ENCODE measurements around the gene UEVLD.
A peak's percentile ranks its signal among the peaks of the same experiment; 100 is the strongest.

Gene UEVLD

DNA sequence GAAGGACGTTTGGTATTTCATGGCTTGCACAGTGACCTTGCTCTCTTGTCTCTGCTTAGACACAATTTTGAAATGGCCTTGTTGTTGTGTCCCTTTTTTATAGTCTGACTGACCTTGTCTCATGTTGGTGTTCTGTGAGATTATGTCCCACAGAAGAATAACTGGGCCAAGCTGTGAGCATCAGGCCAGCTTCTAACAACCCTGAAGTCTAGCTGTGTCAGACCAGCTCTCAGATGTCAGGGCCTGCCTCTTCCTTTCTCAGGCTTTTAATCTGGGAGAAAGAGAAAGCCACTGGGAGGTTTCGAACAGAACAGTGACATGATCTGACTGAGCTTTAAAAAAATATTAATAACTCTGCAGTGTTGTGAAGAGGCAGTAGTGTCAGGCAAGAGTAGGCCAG, 2.0 kb upstream of the UEVLD start:
- no peak overlapping the region for H3K4me3 ChIP-seq (ENCODE audit: control insufficient read depth in 1 of 7, extremely low read depth in 1 of 7, insufficient read depth in 4 of 7, low read depth in 2 of 7, low read length in 6 of 7)
- WGBS (ENCODE audit: insufficient coverage): no CpG with 5 or more reads among the region's 2 CpGs

GRCh38 chr11:18581825-18582224, 6.7 kb downstream of the UEVLD start:
- Histone ChIP-seq H3K4me1 (ENCODE audit: control extremely low read depth in 1 of 4, control insufficient read depth in 4 of 4, insufficient read depth in 4 of 4, low read length in 3 of 4) (peaks cover 0 to 4% (median 0%) of the 10 kb centered on the region in 4 experiments), H3K27ac (ENCODE audit: insufficient read depth in 1 of 2, low read depth in 1 of 2, low read length in 2 of 2, poor library complexity in 1 of 2, severe bottlenecking in 2 of 2) (no peak overlapping the region), H3K4me3 (ENCODE audit: control insufficient read depth in 1 of 7, extremely low read depth in 1 of 7, insufficient read depth in 4 of 7, low read depth in 2 of 7, low read length in 6 of 7) (no peak overlapping the region), H3K9me3 (ENCODE audit: control extremely low read depth in 1 of 5, control insufficient read depth in 4 of 5, insufficient read depth in 2 of 5, low read depth in 1 of 5, low read length in 4 of 5) (no peaks in the 10 kb centered on the region), H3K27me3 (replicated peaks in 2 of 5; ENCODE audit: control insufficient read depth in 4 of 5, insufficient read depth in 5 of 5, low read length in 4 of 5) (no peaks in the 10 kb centered on the region), H3K36me3 (ENCODE audit: control insufficient read depth in 4 of 4, insufficient read depth in 4 of 4, low read length in 3 of 4) (peaks cover 0 to 4% (median 0%) of the 10 kb centered on the region in 4 experiments)
- ChIA-PET CTCF (interaction anchor here (1.5 kb wide), 1 partner anchor 21 kb away, joined by 3 read pairs; no protein-coding TSS in a partner anchor), POLR2A (interaction anchor here (0.9 kb wide), 1 partner anchor 20 kb away, joined by 3 read pairs; no protein-coding TSS in a partner anchor)
- no CpG with 5 or more reads among the region's 1 CpG for WGBS (ENCODE audit: insufficient coverage)
- DNase-seq: no peak

More for the DNA sequence above, 2.0 kb upstream of the UEVLD start:
- Histone ChIP-seq H3K27me3 (replicated peaks in 2 of 5; ENCODE audit: control insufficient read depth in 4 of 5, insufficient read depth in 5 of 5, low read length in 4 of 5) (peaks cover 0 to 2% (median 0%) of the 10 kb centered on the region in 5 experiments), H3K27ac (ENCODE audit: insufficient read depth in 1 of 2, low read depth in 1 of 2, low read length in 2 of 2, poor library complexity in 1 of 2, severe bottlenecking in 2 of 2) (no peak overlapping the region), H3K9me3 (ENCODE audit: control extremely low read depth in 1 of 5, control insufficient read depth in 4 of 5, insufficient read depth in 2 of 5, low read depth in 1 of 5, low read length in 4 of 5) (no peaks in the 10 kb centered on the region), H3K36me3 (ENCODE audit: control insufficient read depth in 4 of 4, insufficient read depth in 4 of 4, low read length in 3 of 4) (no peaks in the 10 kb centered on the region), H3K4me1 (ENCODE audit: control extremely low read depth in 1 of 4, control insufficient read depth in 4 of 4, insufficient read depth in 4 of 4, low read length in 3 of 4) (peaks cover 4 to 17% (median 14%) of the 10 kb centered on the region in 4 experiments)
- POLR2A ChIA-PET: interaction anchor here (0.9 kb wide), 2 partner anchors 43 to 64 kb away, joined by 3 read pairs; partner anchors contain the start of genes SPTY2D1 and TSG101
- no peak for DNase-seq
- CTCF ChIA-PET: interaction anchor here (1.8 kb wide), 1 partner anchor 26 kb away, joined by 4 read pairs; no protein-coding TSS in a partner anchor

- Histone ChIP-seq H3K27me3 (replicated peaks in 2 of 5; ENCODE audit: control insufficient read depth in 4 of 5, insufficient read depth in 5 of 5, low read length in 4 of 5) (no peaks in the 10 kb centered on the region), H3K9me3 (ENCODE audit: control extremely low read depth in 1 of 5, control insufficient read depth in 4 of 5, insufficient read depth in 2 of 5, low read depth in 1 of 5, low read length in 4 of 5) (no peaks in the 10 kb centered on the region), H3K4me1 (ENCODE audit: control extremely low read depth in 1 of 4, control insufficient read depth in 4 of 4, insufficient read depth in 4 of 4, low read length in 3 of 4) (peaks cover 0 to 4% (median 0%) of the 10 kb centered on the region in 4 experiments), H3K27ac (ENCODE audit: insufficient read depth in 1 of 2, low read depth in 1 of 2, low read length in 2 of 2, poor library complexity in 1 of 2, severe bottlenecking in 2 of 2) (no peak overlapping the region), H3K4me3 (ENCODE audit: control insufficient read depth in 1 of 7, extremely low read depth in 1 of 7, insufficient read depth in 4 of 7, low read depth in 2 of 7, low read length in 6 of 7) (no peak overlapping the region), H3K36me3 (ENCODE audit: control insufficient read depth in 4 of 4, insufficient read depth in 4 of 4, low read length in 3 of 4) (peaks cover 0 to 4% (median 0%) of the 10 kb centered on the region in 4 experiments)
- POLR2A ChIA-PET: no interaction called here
- CTCF ChIA-PET: interaction anchor here (1.3 to 1.6 kb wide), 2 partner anchors 39 to 40 kb away, joined by 3 to 4 read pairs; no protein-coding TSS in a partner anchor
- whole genome bisulfite sequencing (ENCODE audit: insufficient coverage): no CpG with 5 or more reads among the region's 2 CpGs
- DNase-seq: no peak
Observed at GRCh38 chr11:18580113-18580766, 8.3 kb downstream of the UEVLD start.

DNA sequence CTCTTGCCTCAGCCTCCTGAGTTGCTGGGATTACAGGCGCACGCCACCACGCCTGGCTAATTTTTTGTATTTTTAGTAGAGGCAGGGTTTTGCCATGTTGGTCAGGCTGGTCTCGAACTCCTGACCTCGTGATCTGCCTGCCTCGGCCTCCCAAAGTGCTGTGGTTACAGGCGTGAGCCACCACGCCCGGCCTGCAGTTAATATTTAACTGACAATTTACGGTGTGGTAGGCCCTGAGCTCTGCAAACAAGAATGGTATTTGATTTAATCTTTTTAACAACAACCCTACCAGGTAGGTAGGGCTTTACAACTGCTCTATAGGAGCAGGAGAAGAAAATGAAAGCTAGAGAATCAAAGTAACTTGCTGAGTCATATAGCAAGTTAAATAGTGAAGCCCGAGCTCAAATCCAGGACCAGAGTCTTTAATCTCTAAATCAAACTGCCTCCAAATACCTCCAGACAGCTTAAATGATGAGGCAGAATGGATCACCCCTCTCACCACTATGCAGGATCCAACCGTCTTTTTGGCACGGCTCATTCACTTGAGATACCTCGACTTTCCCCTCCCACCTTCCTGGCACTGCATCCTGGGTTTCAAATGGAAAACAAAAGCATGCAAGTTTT, 9.4 kb downstream of the UEVLD start:
- peaks cover 0 to 4% (median 0%) of the 10 kb centered on the region in 4 experiments for H3K4me1 ChIP-seq (ENCODE audit: control extremely low read depth in 1 of 4, control insufficient read depth in 4 of 4, insufficient read depth in 4 of 4, low read length in 3 of 4)
- ChIA-PET POLR2A (no interaction called here), CTCF (interaction anchor here (0.9 to 2.1 kb wide), 6 partner anchors 11 to 137 kb away, joined by 3 to 8 read pairs (median 3); no protein-coding TSS in a partner anchor)
- no peaks in the 10 kb centered on the region for H3K27me3 ChIP-seq (replicated peaks in 2 of 5; ENCODE audit: control insufficient read depth in 4 of 5, insufficient read depth in 5 of 5, low read length in 4 of 5)
- H3K9me3 ChIP-seq (ENCODE audit: control extremely low read depth in 1 of 5, control insufficient read depth in 4 of 5, insufficient read depth in 2 of 5, low read depth in 1 of 5, low read length in 4 of 5): no peaks in the 10 kb centered on the region
- WGBS (ENCODE audit: insufficient coverage): 100% methylated on average over 6 of the region's 14 CpGs
- peaks cover 0 to 4% (median 0%) of the 10 kb centered on the region in 4 experiments for H3K36me3 ChIP-seq (ENCODE audit: control insufficient read depth in 4 of 4, insufficient read depth in 4 of 4, low read length in 3 of 4)
- H3K27ac ChIP-seq (ENCODE audit: insufficient read depth in 1 of 2, low read depth in 1 of 2, low read length in 2 of 2, poor library complexity in 1 of 2, severe bottlenecking in 2 of 2): no peak overlapping the region
- peak overlapping the region in 2 of 7 experiments; percentile 22 to 50 for H3K4me3 ChIP-seq (ENCODE audit: control insufficient read depth in 1 of 7, extremely low read depth in 1 of 7, insufficient read depth in 4 of 7, low read depth in 2 of 7, low read length in 6 of 7)
- DNase-seq: peak in 2 of 3 donors; percentile 41 to 56

- Histone ChIP-seq H3K4me1 (ENCODE audit: control extremely low read depth in 1 of 4, control insufficient read depth in 4 of 4, insufficient read depth in 4 of 4, low read length in 3 of 4) (peaks cover 0 to 4% (median 0%) of the 10 kb centered on the region in 4 experiments), H3K27ac (ENCODE audit: insufficient read depth in 1 of 2, low read depth in 1 of 2, low read length in 2 of 2, poor library complexity in 1 of 2, severe bottlenecking in 2 of 2) (no peak overlapping the region), H3K27me3 (replicated peaks in 2 of 5; ENCODE audit: control insufficient read depth in 4 of 5, insufficient read depth in 5 of 5, low read length in 4 of 5) (no peaks in the 10 kb centered on the region), H3K4me3 (ENCODE audit: control insufficient read depth in 1 of 7, extremely low read depth in 1 of 7, insufficient read depth in 4 of 7, low read depth in 2 of 7, low read length in 6 of 7) (no peak overlapping the region), H3K9me3 (ENCODE audit: control extremely low read depth in 1 of 5, control insufficient read depth in 4 of 5, insufficient read depth in 2 of 5, low read depth in 1 of 5, low read length in 4 of 5) (no peaks in the 10 kb centered on the region), H3K36me3 (ENCODE audit: control insufficient read depth in 4 of 4, insufficient read depth in 4 of 4, low read length in 3 of 4) (peaks cover 0 to 6% (median under 1%) of the 10 kb centered on the region in 4 experiments)
- DNase-seq: no peak
- CTCF ChIA-PET: no interaction called here
- WGBS (ENCODE audit: insufficient coverage): no CpG with 5 or more reads among the region's 1 CpG
- POLR2A ChIA-PET: no interaction called here
Observed at GRCh38 chr11:18575361-18575760, 13.2 kb downstream of the UEVLD start.

DNA sequence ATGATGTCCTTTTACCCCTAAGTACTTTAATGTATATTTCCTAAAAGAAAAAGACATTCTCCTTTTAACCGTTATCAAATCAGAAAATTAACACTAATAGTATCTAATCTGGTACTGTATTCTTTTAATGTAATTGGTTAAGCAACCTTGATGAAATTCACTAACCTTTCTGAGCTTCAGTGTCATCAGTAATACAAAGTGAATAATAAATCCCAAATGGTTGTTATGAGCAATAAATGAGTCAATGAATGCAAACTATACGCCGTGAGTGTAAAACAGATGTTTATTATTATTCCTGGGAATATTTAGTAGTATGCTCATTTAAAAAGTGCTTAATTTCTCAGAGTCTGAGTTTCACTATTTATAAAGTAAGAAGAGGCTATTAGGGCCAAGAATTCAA, 21.5 kb downstream of the UEVLD start:
- ChIA-PET CTCF (interaction anchor here (1.3 to 2.1 kb wide), 2 partner anchors 11 to 18 kb away, joined by 3 to 8 read pairs; no protein-coding TSS in a partner anchor), POLR2A (no interaction called here)
- no peaks in the 10 kb centered on the region for H3K27me3 ChIP-seq (replicated peaks in 2 of 5; ENCODE audit: control insufficient read depth in 4 of 5, insufficient read depth in 5 of 5, low read length in 4 of 5)
- H3K4me3 ChIP-seq (ENCODE audit: control insufficient read depth in 1 of 7, extremely low read depth in 1 of 7, insufficient read depth in 4 of 7, low read depth in 2 of 7, low read length in 6 of 7): no peak overlapping the region
- peaks cover 0 to 5% (median 2%) of the 10 kb centered on the region in 4 experiments for H3K36me3 ChIP-seq (ENCODE audit: control insufficient read depth in 4 of 4, insufficient read depth in 4 of 4, low read length in 3 of 4)
- no peaks in the 10 kb centered on the region for H3K9me3 ChIP-seq (ENCODE audit: control extremely low read depth in 1 of 5, control insufficient read depth in 4 of 5, insufficient read depth in 2 of 5, low read depth in 1 of 5, low read length in 4 of 5)
- H3K27ac ChIP-seq (ENCODE audit: insufficient read depth in 1 of 2, low read depth in 1 of 2, low read length in 2 of 2, poor library complexity in 1 of 2, severe bottlenecking in 2 of 2): no peak overlapping the region
- no peak for DNase-seq
- 100% methylated on average over 2 of the region's 3 CpGs for WGBS (ENCODE audit: insufficient coverage)
- H3K4me1 ChIP-seq (ENCODE audit: control extremely low read depth in 1 of 4, control insufficient read depth in 4 of 4, insufficient read depth in 4 of 4, low read length in 3 of 4): no peaks in the 10 kb centered on the region

- ChIA-PET CTCF (interaction anchor here (2.1 kb wide), 1 partner anchor 12 kb away, joined by 8 read pairs; no protein-coding TSS in a partner anchor), POLR2A (no interaction called here)
- Histone ChIP-seq H3K9me3 (ENCODE audit: control extremely low read depth in 1 of 5, control insufficient read depth in 4 of 5, insufficient read depth in 2 of 5, low read depth in 1 of 5, low read length in 4 of 5) (no peaks in the 10 kb centered on the region), H3K4me1 (ENCODE audit: control extremely low read depth in 1 of 4, control insufficient read depth in 4 of 4, insufficient read depth in 4 of 4, low read length in 3 of 4) (no peaks in the 10 kb centered on the region), H3K4me3 (ENCODE audit: control insufficient read depth in 1 of 7, extremely low read depth in 1 of 7, insufficient read depth in 4 of 7, low read depth in 2 of 7, low read length in 6 of 7) (no peak overlapping the region), H3K36me3 (ENCODE audit: control insufficient read depth in 4 of 4, insufficient read depth in 4 of 4, low read length in 3 of 4) (peaks cover 0 to 5% (median 2%) of the 10 kb centered on the region in 4 experiments), H3K27ac (ENCODE audit: insufficient read depth in 1 of 2, low read depth in 1 of 2, low read length in 2 of 2, poor library complexity in 1 of 2, severe bottlenecking in 2 of 2) (no peak overlapping the region), H3K27me3 (replicated peaks in 2 of 5; ENCODE audit: control insufficient read depth in 4 of 5, insufficient read depth in 5 of 5, low read length in 4 of 5) (no peaks in the 10 kb centered on the region)
- no peak for DNase-seq
Observed at GRCh38 chr11:18566406-18566805, 22.1 kb downstream of the UEVLD start.
